GM19467 (cell line): ENCODE data around the gene DDX6.
A peak's percentile ranks its signal among the peaks of the same experiment; 100 is the strongest.
"Not testable (repeated sequence)": the region's sequence is repeated elsewhere in the genome, so short reads cannot be mapped to it uniquely, and the experiment has no call there.

ENCODE experiments used
- ATAC-seq: cut with Tn5 transposase; IDR thresholded peaks from one replicate; pipeline ENCODE4 v1.9.1; 2021; ENCODE audit warnings: mild to moderate bottlenecking, moderate library complexity; ENCODE audit not compliant: unreplicated experiment

The DDX6 gene

GRCh38 chr11:118791111-118791960 is at the start of gene DDX6:
Gene DDX6, minus strand, starts transcription at chr11:118791164. Its CDS starts 4,913 bp downstream, at chr11:118786251.
- ATAC-seq = no peak

DNA sequence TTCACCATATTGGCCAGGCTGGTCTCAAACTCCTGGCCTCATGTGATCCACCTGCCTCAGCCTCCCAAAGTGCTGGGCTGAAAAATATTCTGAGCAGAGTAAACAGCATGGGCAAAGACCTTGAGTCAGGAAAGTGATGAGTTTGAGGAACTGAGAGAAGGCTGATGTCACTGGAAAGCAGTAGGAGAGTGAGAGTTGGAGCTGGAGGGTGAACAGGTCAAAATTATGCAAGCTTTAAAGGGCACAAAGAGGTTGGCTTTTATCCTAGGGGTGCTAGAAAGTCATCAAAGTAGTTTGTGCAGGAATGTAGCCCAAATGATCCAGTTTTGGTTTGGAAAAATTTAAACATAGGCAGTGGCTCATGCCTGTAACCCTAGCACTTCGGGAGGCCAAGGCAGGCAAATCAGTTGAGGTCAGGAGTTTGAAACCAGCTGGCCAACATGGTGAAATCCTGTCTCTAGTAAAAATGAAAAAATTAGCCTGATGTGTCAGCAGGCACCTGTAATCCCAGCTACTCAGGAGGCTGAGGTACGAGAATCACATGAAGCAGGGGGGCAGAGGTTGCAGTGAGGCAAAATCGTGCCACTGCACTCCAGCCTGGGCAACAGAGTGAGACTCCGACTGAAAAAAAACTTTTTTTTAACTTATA is 48.1 kb upstream of the DDX6 start:
- peak; percentile 62 for ATAC-seq

- ATAC-seq = no peak
Observed at GRCh38 chr11:118837868-118838267, 46.9 kb upstream of the DDX6 start.

DNA sequence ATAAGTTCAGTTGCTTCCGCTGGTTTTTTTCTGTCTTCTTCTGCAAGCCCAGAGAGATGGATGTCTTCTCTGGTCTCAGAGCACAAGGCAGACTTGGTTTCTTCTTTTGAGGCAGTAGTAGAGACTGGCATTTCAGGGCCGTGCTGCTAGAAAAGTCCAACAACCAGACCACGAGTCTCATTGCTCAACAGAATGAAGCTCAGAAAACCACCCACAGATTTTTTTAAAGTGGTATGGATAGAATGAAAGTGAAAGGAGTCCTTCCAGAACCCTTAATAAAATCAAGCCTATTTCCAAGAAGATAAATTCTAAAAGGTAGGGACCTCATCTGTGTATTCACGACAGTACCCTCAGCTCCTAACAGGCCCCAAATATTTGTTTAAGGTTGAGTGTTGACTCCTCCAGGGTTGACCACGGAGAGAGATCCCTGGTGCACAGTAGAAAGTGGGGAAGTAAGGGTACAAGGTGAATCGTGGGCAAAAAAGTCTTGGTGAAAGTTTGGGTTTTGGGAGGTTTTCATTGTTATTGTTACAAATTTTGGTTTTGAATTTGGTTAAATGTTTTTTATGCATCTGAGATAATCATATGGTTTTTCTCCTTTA is 43.6 kb upstream of the DDX6 start:
- ATAC-seq = no peak

DNA sequence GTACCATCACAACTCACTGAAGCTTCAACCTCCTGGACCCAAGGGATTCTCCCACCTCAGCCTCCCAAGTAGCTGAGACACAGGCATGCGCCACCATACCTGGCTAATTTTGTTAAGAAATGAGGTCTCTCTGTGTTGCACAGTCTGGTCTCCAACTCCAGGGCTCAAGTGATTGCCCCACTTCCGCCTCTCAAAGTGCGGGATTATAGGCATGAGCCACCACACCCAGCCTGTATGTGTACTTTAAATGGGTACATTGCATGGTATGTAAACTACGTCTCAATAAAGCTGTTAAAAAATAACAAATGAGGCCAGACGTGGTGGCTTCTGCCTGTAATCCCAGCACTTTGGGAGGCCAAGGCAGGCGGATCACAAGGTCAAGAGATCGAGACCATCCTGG is 36.2 kb upstream of the DDX6 start:
- ATAC-seq = no peak

GRCh38 chr11:118822936-118823510 is 32.1 kb upstream of the DDX6 start:
- ATAC-seq = not testable (repeated sequence)

DNA sequence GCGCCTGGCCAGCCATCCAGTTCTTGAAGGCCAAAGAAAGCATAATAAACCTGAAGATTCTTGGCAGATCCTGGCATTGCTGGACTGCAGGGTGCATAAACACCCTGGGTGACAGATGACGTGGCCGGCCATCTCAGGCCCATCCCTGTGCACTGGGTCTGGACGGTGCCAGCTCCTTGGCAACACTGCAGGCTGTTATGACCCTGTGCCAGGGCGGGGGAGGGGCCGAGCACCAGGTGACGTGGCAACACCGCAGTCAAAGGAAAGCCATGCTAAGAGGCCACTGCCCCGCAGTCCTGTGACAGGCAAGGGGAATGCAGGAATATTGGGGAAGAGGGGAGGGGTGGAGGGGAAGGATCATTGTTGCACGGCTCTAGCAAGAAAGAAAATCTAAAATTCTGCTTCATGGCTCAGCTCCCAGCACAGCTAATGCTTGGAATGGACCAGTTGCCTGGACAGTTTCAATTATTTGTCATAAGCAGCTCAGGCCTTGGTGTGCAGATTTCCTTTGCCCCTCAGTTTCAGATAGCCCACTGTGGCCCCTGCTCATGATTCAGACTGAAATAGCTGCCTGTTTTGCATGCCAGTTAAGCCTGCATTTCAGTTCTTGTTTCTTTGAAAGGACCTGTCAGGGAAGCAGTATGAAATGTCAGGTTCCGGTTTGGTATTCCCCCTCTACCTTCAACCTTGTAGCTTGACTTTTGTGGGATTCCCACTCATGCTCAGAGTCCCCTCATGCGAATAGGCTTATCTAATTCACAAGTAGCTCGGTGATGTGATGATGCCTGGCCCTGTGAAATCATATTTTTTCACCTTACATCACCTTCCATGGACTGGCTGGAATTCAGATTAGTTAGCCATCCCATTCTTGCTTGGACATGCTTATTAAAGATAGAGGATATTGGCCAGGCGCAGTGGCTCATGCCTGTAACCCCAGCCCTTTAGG is 29.7 kb upstream of the DDX6 start:
- ATAC-seq = peak; percentile 88

- ATAC-seq = not testable (repeated sequence)
Observed at GRCh38 chr11:118820025-118820379, 29.0 kb upstream of the DDX6 start.

DNA sequence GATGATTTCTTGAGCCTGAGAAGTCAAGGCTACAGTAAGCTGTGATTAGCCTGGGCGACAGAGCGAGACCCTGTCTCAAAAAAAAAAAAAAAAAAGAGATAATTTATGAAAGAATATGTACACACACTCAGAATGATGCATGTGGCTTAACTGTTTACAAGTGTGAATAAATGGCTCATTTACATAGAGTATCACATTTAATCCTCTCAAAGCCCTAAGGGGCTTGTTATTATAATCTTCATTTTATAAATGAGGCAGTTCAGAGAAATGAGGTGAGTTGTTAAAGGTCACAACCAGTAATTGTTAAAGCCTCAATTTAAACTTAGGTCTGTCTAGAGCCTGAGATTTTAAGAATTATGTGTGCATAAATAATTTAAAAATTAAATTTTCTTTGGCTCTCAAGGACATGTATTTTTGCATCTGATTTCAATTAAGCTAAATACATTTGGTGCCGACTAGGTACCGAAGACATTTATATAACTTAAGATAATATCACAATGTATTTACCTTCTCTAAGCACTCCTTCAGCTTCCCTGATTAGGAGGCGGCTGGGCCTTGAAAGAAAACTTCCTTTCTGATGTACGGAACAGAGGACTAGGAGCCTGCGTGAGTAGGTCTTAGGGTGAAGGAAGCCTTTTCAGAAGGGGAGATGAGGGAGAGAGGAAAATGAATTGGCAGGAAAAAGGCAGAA is 28.5 kb upstream of the DDX6 start:
- ATAC-seq = no peak

DNA sequence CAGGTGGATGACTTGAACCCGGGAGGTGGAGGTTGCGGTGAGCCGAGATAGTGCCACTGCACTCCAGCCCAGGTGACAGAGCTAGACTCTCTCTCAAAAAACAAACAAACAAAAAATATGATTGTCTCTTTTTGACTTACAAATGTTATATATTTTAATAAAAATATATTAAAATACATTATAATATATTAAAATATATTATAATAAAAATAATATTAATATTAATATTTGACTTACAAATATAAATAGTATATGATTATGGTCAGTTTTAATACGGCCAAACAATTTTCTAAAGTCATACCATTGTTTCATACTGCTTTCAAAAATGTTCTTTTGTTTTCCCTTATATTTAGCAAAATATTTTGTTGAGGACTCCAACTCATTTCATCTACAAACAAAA is 27.2 kb upstream of the DDX6 start:
- ATAC-seq = no peak

DNA sequence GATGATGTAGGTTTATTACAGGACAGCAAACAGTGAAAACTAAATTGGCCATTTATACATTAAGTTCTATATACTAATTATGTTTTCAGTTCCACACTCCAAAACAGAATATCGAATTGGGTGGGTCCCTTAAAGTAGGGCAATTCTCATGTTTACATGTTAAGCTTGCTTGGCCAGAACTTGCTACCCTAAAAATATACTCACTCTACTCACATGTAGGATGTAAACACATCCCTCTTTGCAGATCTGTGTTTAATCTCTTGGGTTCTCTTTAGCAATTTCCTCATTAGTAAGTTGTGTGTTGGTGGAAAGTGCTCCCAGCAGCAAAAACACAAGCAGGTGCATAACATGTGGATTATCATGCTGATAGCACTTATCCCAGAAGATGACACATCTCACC is 22.6 kb upstream of the DDX6 start:
- ATAC-seq = no peak

DNA sequence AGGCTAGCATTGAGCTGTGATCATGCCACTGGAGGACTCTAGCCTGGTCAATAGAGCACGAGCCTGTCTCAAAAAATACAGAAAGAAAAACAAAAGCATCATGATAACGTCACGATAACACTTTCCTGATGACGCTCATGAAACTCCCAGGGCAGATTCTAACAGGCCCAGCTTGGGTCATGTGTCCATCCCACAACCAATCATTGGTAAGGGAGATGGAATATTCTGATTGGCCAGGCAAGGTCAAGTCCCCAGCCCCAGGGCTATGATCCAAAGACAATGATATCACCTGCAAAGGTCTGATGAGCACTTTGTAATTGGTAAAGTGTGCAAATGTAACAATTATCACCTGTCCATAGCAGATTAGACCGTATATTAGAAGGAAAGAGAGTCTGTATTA is 21.5 kb upstream of the DDX6 start:
- no peak for ATAC-seq

- ATAC-seq = no peak
Observed at GRCh38 chr11:118807800-118808778, 17.1 kb upstream of the DDX6 start.

GRCh38 chr11:118806400-118806799 is 15.4 kb upstream of the DDX6 start:
- ATAC-seq = no peak

DNA sequence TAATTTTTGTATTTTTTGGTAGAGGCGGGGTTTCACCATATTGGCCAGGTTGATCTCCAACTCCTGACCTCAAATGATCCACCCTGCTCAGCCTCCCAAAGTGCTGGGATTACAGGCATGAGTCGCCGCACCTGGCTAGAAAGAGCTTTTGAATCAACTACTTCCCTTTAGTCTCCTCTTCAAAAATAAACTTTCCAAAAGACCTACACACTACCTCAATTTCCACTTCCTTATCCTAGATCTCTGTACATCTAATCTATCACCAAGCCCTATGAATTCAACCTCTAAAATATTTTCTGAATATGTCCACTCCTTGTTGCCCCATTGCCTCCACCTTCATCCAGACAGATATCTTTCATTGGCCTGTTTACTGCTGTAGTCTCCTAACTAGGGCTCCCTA is 13.1 kb upstream of the DDX6 start:
- ATAC-seq = no peak

DNA sequence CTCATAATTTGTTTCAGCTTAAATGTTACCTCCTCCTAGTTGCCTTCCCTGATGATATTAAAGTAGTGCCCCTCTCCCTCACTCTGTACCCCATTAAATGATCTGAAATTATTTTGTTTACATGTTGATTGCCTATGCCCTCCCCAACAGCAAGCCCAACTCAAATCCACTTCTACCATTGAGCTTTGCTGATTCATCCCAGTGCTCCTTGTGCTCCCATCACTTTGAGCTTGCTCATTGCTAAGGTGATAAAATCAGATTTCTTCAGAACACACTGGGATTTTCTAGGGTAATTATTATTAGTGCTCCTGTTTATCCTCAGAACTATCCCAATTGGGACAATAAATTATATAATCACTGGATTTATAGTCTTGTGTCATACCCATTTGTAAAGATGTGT is 8.4 kb upstream of the DDX6 start:
- ATAC-seq = no peak

DNA sequence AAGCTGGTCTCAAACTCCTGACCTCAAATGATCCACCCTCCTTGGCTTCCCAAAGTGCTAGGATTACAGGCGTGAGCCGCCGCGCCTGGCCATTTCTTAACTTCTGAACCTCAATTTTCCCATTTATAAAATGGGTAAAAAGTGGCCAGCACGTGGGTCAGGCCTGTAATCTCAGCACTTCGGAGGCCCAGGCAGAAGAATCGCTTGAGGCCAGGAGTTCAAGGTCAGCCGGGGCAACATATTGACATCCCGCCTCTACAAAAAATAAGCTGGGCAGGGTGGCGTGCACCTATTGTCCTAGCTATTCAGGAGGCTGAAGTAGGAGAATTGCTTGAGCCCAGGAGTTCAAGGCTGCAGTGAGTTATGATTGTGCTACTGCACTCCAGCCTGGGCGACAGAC is 6.5 kb upstream of the DDX6 start:
- no peak for ATAC-seq

GRCh38 chr11:118792570-118793124 is 1.7 kb upstream of the DDX6 start:
- peak; percentile 52 for ATAC-seq
